ENCODE results near the gene EEF1G.
A peak's percentile ranks its signal among the peaks of the same experiment; 100 is the strongest.

DNA sequence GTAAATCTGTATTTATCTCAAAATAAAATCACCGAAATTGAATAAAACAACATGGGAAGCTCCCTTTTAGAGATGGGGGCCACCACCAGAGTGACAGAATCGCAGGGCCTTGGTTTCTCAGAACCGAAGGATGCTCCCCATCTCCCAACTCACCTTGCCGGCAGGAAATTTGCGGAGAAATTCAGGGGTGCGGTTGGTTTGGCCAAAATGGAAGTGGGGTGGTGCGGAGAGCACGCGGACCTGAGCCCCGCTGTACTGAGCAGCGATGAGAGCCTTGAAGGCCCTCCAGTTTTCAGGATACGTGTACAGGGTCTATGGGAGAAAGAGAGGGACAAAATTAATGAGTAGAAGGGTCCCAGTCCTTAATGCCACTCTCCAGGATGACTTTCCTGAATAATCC is 1.3 kb downstream of the EEF1G start:
- TF ChIP-seq EP300 (IDR thresholded peaks at IDR 0.05; ENCODE audit: borderline replicate concordance), result no peak
- TF ChIP-seq CEBPB (IDR thresholded peaks at IDR 0.05), result no peak
- 0 out of 2 replicates have a peak, but pooled peaks have one; percentile 30 for TF ChIP-seq TAF1 (IDR thresholded peaks at IDR 0.05; ENCODE audit: low read depth)
- TF ChIP-seq USF1 (IDR thresholded peaks at IDR 0.05), result no peak
- TF ChIP-seq, protein P1, sequence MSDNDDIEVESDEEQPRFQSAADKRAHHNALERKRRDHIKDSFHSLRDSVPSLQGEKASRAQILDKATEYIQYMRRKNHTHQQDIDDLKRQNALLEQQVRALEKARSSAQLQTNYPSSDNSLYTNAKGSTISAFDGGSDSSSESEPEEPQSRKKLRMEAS (IDR thresholded peaks at IDR 0.05), result no peak
- TF ChIP-seq, protein P2, sequence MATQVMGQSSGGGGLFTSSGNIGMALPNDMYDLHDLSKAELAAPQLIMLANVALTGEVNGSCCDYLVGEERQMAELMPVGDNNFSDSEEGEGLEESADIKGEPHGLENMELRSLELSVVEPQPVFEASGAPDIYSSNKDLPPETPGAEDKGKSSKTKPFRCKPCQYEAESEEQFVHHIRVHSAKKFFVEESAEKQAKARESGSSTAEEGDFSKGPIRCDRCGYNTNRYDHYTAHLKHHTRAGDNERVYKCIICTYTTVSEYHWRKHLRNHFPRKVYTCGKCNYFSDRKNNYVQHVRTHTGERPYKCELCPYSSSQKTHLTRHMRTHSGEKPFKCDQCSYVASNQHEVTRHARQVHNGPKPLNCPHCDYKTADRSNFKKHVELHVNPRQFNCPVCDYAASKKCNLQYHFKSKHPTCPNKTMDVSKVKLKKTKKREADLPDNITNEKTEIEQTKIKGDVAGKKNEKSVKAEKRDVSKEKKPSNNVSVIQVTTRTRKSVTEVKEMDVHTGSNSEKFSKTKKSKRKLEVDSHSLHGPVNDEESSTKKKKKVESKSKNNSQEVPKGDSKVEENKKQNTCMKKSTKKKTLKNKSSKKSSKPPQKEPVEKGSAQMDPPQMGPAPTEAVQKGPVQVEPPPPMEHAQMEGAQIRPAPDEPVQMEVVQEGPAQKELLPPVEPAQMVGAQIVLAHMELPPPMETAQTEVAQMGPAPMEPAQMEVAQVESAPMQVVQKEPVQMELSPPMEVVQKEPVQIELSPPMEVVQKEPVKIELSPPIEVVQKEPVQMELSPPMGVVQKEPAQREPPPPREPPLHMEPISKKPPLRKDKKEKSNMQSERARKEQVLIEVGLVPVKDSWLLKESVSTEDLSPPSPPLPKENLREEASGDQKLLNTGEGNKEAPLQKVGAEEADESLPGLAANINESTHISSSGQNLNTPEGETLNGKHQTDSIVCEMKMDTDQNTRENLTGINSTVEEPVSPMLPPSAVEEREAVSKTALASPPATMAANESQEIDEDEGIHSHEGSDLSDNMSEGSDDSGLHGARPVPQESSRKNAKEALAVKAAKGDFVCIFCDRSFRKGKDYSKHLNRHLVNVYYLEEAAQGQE (IDR thresholded peaks at IDR 0.05; ENCODE audit: low read depth), result no peak
- TF ChIP-seq NFIC (IDR thresholded peaks at IDR 0.05), result no peak
- TF ChIP-seq CREB1 (IDR thresholded peaks at IDR 0.05; ENCODE audit: low read depth), result no peak
- no peak for TF ChIP-seq TCF12 (IDR thresholded peaks at IDR 0.05; ENCODE audit: low read depth)
- no peak for TF ChIP-seq RAD21 (IDR thresholded peaks at IDR 0.05; ENCODE audit: low read depth)
- TF ChIP-seq YY1 (IDR thresholded peaks at IDR 0.05; ENCODE audit: low read depth), result no peak
- no peak for TF ChIP-seq EGR1 (IDR thresholded peaks at IDR 0.05)
- TF ChIP-seq ZBTB7A (IDR thresholded peaks at IDR 0.05; ENCODE audit: low read depth), result no peak
- no peak for TF ChIP-seq FOXM1 (IDR thresholded peaks at IDR 0.05; ENCODE audit: borderline replicate concordance, low read depth)

Measured in Ishikawa (cell line).